ENCODE measurements around the gene RBM19. TPM values are rescaled to one million over a fixed set of nuclear protein-coding genes. Genes with fewer than 3 reads are reported as not detected.

Gene RBM19
- total RNA-seq, 1 experiment from 2014 or later: 29.2 TPM

GRCh38 chr12:113894697-113895096 lies 71.4 kb downstream of the RBM19 start:
- no peak for DNase-seq (ENCODE audit: unreplicated experiment)
- no TSS peak for BruUV-seq (replicated peaks)
- peaks cover 6% of the 10 kb centered on the region for H3K36me3 Mint-ChIP-seq (ENCODE audit: insufficient read depth, unreplicated experiment)
- H3K4me3 Mint-ChIP-seq (ENCODE audit: unreplicated experiment): no peak overlapping the region
- TF ChIP-seq CTCF (IDR thresholded peaks at IDR 0.05; ENCODE audit: unreplicated experiment): no peak
- H3K9me3 Mint-ChIP-seq (ENCODE audit: unreplicated experiment): no peaks in the 10 kb centered on the region
- intact Hi-C loops (cut with micrococcal nuclease): no loop called here
- no peaks in the 10 kb centered on the region for H3K4me1 Mint-ChIP-seq (ENCODE audit: insufficient read depth, unreplicated experiment)
- H3K27me3 Mint-ChIP-seq (ENCODE audit: insufficient read depth, unreplicated experiment): no peaks in the 10 kb centered on the region
- ChIA-PET CTCF (no interaction called here), POLR2A (no interaction called here)
- no peak overlapping the region for H3K27ac Mint-ChIP-seq (ENCODE audit: low read depth, unreplicated experiment)

- no peak for DNase-seq (ENCODE audit: unreplicated experiment)
- H3K4me3 Mint-ChIP-seq (ENCODE audit: unreplicated experiment): no peak overlapping the region
- CTCF ChIA-PET: interaction anchor here (0.9 kb wide), 1 partner anchor 20 kb away, joined by 4 read pairs; no protein-coding TSS in a partner anchor
- no peaks in the 10 kb centered on the region for H3K4me1 Mint-ChIP-seq (ENCODE audit: insufficient read depth, unreplicated experiment)
- POLR2A ChIA-PET: no interaction called here
- H3K9me3 Mint-ChIP-seq (ENCODE audit: unreplicated experiment): no peaks in the 10 kb centered on the region
- no peak for TF ChIP-seq CTCF (IDR thresholded peaks at IDR 0.05; ENCODE audit: unreplicated experiment)
- no TSS peak for BruUV-seq (replicated peaks)
- peaks cover 6% of the 10 kb centered on the region for H3K36me3 Mint-ChIP-seq (ENCODE audit: insufficient read depth, unreplicated experiment)
- intact Hi-C loops (cut with micrococcal nuclease): no loop called here
- no peak overlapping the region for H3K27ac Mint-ChIP-seq (ENCODE audit: low read depth, unreplicated experiment)
- H3K27me3 Mint-ChIP-seq (ENCODE audit: insufficient read depth, unreplicated experiment): no peaks in the 10 kb centered on the region
Observed at GRCh38 chr12:113893221-113893620, 72.9 kb downstream of the RBM19 start.

GRCh38 chr12:113892556-113892955 lies 73.6 kb downstream of the RBM19 start:
- Mint-ChIP-seq H3K4me1 (ENCODE audit: insufficient read depth, unreplicated experiment) (no peaks in the 10 kb centered on the region), H3K4me3 (ENCODE audit: unreplicated experiment) (no peak overlapping the region), H3K36me3 (ENCODE audit: insufficient read depth, unreplicated experiment) (peaks cover 11% of the 10 kb centered on the region), H3K27ac (ENCODE audit: low read depth, unreplicated experiment) (no peak overlapping the region), H3K27me3 (ENCODE audit: insufficient read depth, unreplicated experiment) (no peaks in the 10 kb centered on the region), H3K9me3 (ENCODE audit: unreplicated experiment) (no peaks in the 10 kb centered on the region)
- DNase-seq (ENCODE audit: unreplicated experiment): no peak
- ChIA-PET CTCF (interaction anchor here (0.6 kb wide), 1 partner anchor 1906 kb away, joined by 3 read pairs; no protein-coding TSS in a partner anchor), POLR2A (no interaction called here)
- intact Hi-C loops (cut with micrococcal nuclease): no loop called here
- no peak for TF ChIP-seq CTCF (IDR thresholded peaks at IDR 0.05; ENCODE audit: unreplicated experiment)
- BruUV-seq (replicated peaks): no TSS peak

GRCh38 chr12:113891739-113892520 lies 74.2 kb downstream of the RBM19 start:
- no peak for DNase-seq (ENCODE audit: unreplicated experiment)
- Mint-ChIP-seq H3K27me3 (ENCODE audit: insufficient read depth, unreplicated experiment) (no peaks in the 10 kb centered on the region), H3K36me3 (ENCODE audit: insufficient read depth, unreplicated experiment) (peaks cover 14% of the 10 kb centered on the region), H3K27ac (ENCODE audit: low read depth, unreplicated experiment) (no peak overlapping the region), H3K4me3 (ENCODE audit: unreplicated experiment) (no peak overlapping the region), H3K4me1 (ENCODE audit: insufficient read depth, unreplicated experiment) (no peaks in the 10 kb centered on the region), H3K9me3 (ENCODE audit: unreplicated experiment) (no peaks in the 10 kb centered on the region)
- no TSS peak for BruUV-seq (replicated peaks)
- ChIA-PET CTCF (interaction anchor here (0.6 kb wide), 1 partner anchor 1907 kb away, joined by 3 read pairs; no protein-coding TSS in a partner anchor), POLR2A (no interaction called here)
- no peak for TF ChIP-seq CTCF (IDR thresholded peaks at IDR 0.05; ENCODE audit: unreplicated experiment)
- intact Hi-C loops (cut with micrococcal nuclease): no loop called here
